ENCODE measurements around the gene DTNBP1.

DTNBP1 gene

GRCh38 chr6:15515226-15515625 lies 147.6 kb downstream of the DTNBP1 start:
- TF ChIP-seq ZNF37A (tag by site-specific recombination; IDR thresholded peaks at IDR 0.05) (no peak), ZIC2 (tag by site-specific recombination; IDR thresholded peaks at IDR 0.05) (no peak), ZNF514 (tag by site-specific recombination; IDR thresholded peaks at IDR 0.05) (no peak), ZNF394 (tag by site-specific recombination; IDR thresholded peaks at IDR 0.05; ENCODE audit: borderline replicate concordance) (no peak), ZEB2 (tag by site-specific recombination; IDR thresholded peaks at IDR 0.05) (no peak)
- Histone ChIP-seq H3K4me3 (ENCODE audit: low read depth, low read length) (no peak overlapping the region), H3K27ac (ENCODE audit: extremely low read depth, low read depth, low read length) (no peak overlapping the region), H3K36me3 (ENCODE audit: control insufficient read depth in 2 of 2, insufficient read depth in 1 of 2, low read length in 2 of 2) (peaks cover 5 to 91% of the 10 kb centered on the region in 2 experiments), H3K9me3 (ENCODE audit: control insufficient read depth, insufficient read depth, low read depth, low read length) (no peaks in the 10 kb centered on the region), H3K4me1 (ENCODE audit: control insufficient read depth, insufficient read depth, low read length) (no peaks in the 10 kb centered on the region)
- POLR2A ChIA-PET, result no interaction called here
- CTCF ChIA-PET, result interaction anchor here (1.2 kb wide), 2 partner anchors 10 to 108 kb away, joined by 3 to 8 read pairs; no protein-coding TSS in a partner anchor

DNA sequence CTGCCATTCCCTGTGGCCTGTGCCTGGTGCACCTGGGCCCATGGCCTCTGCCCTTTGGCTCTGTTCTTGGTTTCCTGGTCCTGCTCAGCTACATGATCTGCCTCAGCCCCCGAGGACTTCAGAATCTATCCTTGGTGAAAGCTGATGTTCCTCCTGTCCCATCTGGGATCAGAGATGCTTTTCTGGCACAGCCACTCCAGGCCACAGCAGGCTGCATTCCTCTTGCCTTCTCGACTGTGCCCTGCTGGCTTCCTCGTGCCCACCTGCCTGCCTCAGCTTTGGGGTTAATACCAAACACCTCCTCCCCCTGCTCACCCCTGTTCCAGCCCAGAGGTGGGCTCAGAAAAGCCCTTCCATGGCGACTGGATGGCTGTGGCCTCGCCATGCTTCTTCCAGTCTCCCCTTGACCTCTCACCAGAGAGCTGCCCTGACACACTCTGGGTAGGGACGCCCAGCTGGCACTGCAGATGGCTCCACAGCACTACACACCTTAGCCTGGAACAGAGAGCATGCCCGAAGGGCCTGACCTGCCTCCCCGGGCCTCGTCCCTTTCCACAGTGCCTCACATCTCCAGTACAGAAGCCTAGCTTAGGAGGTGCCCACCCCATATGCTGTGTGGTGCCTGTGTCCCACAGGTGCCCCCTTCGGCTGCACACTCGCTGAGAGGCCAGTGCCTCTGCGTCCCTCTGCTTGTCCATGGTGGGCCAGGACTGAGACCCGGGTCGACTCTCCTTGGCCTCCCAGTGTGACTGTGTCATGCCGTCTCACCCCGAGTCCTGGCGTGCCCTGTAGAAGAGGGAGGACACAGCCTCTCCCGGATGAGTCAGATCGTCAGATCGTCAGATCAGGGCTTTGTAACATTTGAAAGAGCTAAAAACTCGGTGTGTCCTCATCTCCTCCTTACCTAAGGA lies 148.8 kb downstream of the DTNBP1 start:
- Histone ChIP-seq H3K4me1 (ENCODE audit: control insufficient read depth, insufficient read depth, low read length) (no peaks in the 10 kb centered on the region), H3K9me3 (ENCODE audit: control insufficient read depth, insufficient read depth, low read depth, low read length) (no peaks in the 10 kb centered on the region), H3K36me3 (ENCODE audit: control insufficient read depth in 2 of 2, insufficient read depth in 1 of 2, low read length in 2 of 2) (peaks cover 5 to 90% of the 10 kb centered on the region in 2 experiments), H3K27ac (ENCODE audit: extremely low read depth, low read depth, low read length) (no peak overlapping the region), H3K4me3 (ENCODE audit: low read depth, low read length) (no peak overlapping the region)
- POLR2A ChIA-PET, result interaction anchor here (0.6 kb wide), 1 partner anchor 9 kb away, joined by 4 read pairs; no protein-coding TSS in a partner anchor
- no peak for TF ChIP-seq ZSCAN5A (tag by site-specific recombination; IDR thresholded peaks at IDR 0.05)
- no peak for TF ChIP-seq ZNF544 (tag by site-specific recombination; IDR thresholded peaks at IDR 0.05)
- TF ChIP-seq ZFP41 (tag by site-specific recombination; IDR thresholded peaks at IDR 0.05; ENCODE audit: borderline replicate concordance), result no peak
- no peak for TF ChIP-seq ZNF48 (tag by site-specific recombination; IDR thresholded peaks at IDR 0.05)
- no peak for TF ChIP-seq ZNF133 (tag by site-specific recombination; IDR thresholded peaks at IDR 0.05)
- no peak for TF ChIP-seq ZNF571 (tag by site-specific recombination; IDR thresholded peaks at IDR 0.05)
- no peak for TF ChIP-seq ZEB2 (tag by site-specific recombination; IDR thresholded peaks at IDR 0.05)
- no peak for TF ChIP-seq ZNF747 (tag by site-specific recombination; IDR thresholded peaks at IDR 0.05)
- no peak for TF ChIP-seq ZNF211 (tag by site-specific recombination; IDR thresholded peaks at IDR 0.05; ENCODE audit: low read depth)
- TF ChIP-seq ZNF274 (IDR thresholded peaks at IDR 0.05; ENCODE audit: low read length), result no peak
- TF ChIP-seq ZNF274 (tag by site-specific recombination; IDR thresholded peaks at IDR 0.05; ENCODE audit: borderline replicate concordance), result no peak
- no peak for TF ChIP-seq ZNF112 (tag by site-specific recombination; IDR thresholded peaks at IDR 0.05)
- TF ChIP-seq ZNF157 (tag by site-specific recombination; IDR thresholded peaks at IDR 0.05), result no peak
- no peak for TF ChIP-seq SCRT2 (tag by site-specific recombination; IDR thresholded peaks at IDR 0.05)
- TF ChIP-seq ZNF433 (tag by site-specific recombination; IDR thresholded peaks at IDR 0.05; ENCODE audit: low read depth), result no peak
- TF ChIP-seq ZNF596 (tag by site-specific recombination; IDR thresholded peaks at IDR 0.05), result no peak
- TF ChIP-seq GLIS2 (tag by site-specific recombination; IDR thresholded peaks at IDR 0.05), result no peak
- no peak for TF ChIP-seq ZNF114 (tag by site-specific recombination; IDR thresholded peaks at IDR 0.05)
- no peak for TF ChIP-seq ZNF626 (tag by site-specific recombination; IDR thresholded peaks at IDR 0.05)
- no peak for TF ChIP-seq ZNF132 (tag by site-specific recombination; IDR thresholded peaks at IDR 0.05; ENCODE audit: borderline replicate concordance)
- no peak for TF ChIP-seq SP7 (tag by site-specific recombination; IDR thresholded peaks at IDR 0.05)
- CTCF ChIA-PET, result interaction anchor here (0.6 to 1.6 kb wide), 3 partner anchors 9 to 35 kb away, joined by 3 to 8 read pairs (median 6); no protein-coding TSS in a partner anchor

All from HEK293 (cell line).